ENCODE results near the gene EFR3B.

The EFR3B gene

GRCh38 chr2:25036221-25036559 lies 5.7 kb upstream of the EFR3B start:
- no peak for DNase-seq

- DNase-seq, result no peak
Measured at GRCh38 chr2:25039126-25039525, 2.8 kb upstream of the EFR3B start.

GRCh38 chr2:25041307-25041927 lies 459 bp upstream of the EFR3B start:
- peak; percentile 65 for DNase-seq

GRCh38 chr2:25042321-25043240 lies 705 bp downstream of the EFR3B start:
- no peak for DNase-seq

- DNase-seq, result no peak
Measured at GRCh38 chr2:25043241-25043867, 1.5 kb downstream of the EFR3B start.

- no peak for DNase-seq
Measured at GRCh38 chr2:25044011-25044410, 2.1 kb downstream of the EFR3B start.

GRCh38 chr2:25044990-25045389 lies 3.1 kb downstream of the EFR3B start:
- no peak for DNase-seq

- DNase-seq, result no peak
Measured at GRCh38 chr2:25049422-25049821, 7.5 kb downstream of the EFR3B start.

- DNase-seq, result no peak
Measured at GRCh38 chr2:25050128-25050527, 8.3 kb downstream of the EFR3B start.

GRCh38 chr2:25053041-25053440 lies 11.2 kb downstream of the EFR3B start:
- DNase-seq, result no peak

GRCh38 chr2:25054720-25055119 lies 12.8 kb downstream of the EFR3B start:
- no peak for DNase-seq

GRCh38 chr2:25055376-25055920 lies 13.6 kb downstream of the EFR3B start:
- no peak for DNase-seq

- DNase-seq, result no peak
Measured at GRCh38 chr2:25056098-25056821, 14.4 kb downstream of the EFR3B start.

GRCh38 chr2:25062511-25062917 lies 20.6 kb downstream of the EFR3B start:
- DNase-seq, result no peak

- no peak for DNase-seq
Measured at GRCh38 chr2:25063876-25064660, 22.2 kb downstream of the EFR3B start.

- no peak for DNase-seq
Measured at GRCh38 chr2:25065768-25066167, 23.9 kb downstream of the EFR3B start.

GRCh38 chr2:25066455-25066854 lies 24.6 kb downstream of the EFR3B start:
- DNase-seq, result no peak

- no peak for DNase-seq
Measured at GRCh38 chr2:25068217-25068616, 26.3 kb downstream of the EFR3B start.

GRCh38 chr2:25071966-25072365 lies 30.1 kb downstream of the EFR3B start:
- no peak for DNase-seq

- no peak for DNase-seq
Measured at GRCh38 chr2:25072606-25073005, 30.7 kb downstream of the EFR3B start.

GRCh38 chr2:25073025-25073424 lies 31.1 kb downstream of the EFR3B start:
- no peak for DNase-seq

- DNase-seq, result no peak
Measured at GRCh38 chr2:25073914-25074313, 32.0 kb downstream of the EFR3B start.

Data from NCI-H2081 treated with DMSO at 0.1 percent for 48 hours (cell line).